Measurements from ENCODE around the gene CNBD2. TPM values are rescaled to one million over a fixed set of nuclear protein-coding genes. Genes with fewer than 3 reads are reported as not detected.

CNBD2 gene
- total and polyA plus RNA-seq, 2 donors (not counting 1 experiment from before 2014, with no cell fraction given) = 8.5 to 19.2 TPM

- CTCF ChIA-PET = interaction anchor here (0.8 to 3.7 kb wide), 17 partner anchors 12 to 810 kb away, joined by 3 to 31 read pairs (median 4); partner anchors contain the start of genes CEP250, CNBD2, PHF20 and RBM39
- ATAC-seq (ENCODE audit: low read depth) = no peak
- peak overlapping the region; percentile 84 for H2AFZ ChIP-seq (ENCODE audit: insufficient read depth, low read depth, low read length, poor library complexity, severe bottlenecking)
Measured at GRCh38 chr20:35954907-35955251, 13.5 kb upstream of the CNBD2 start.

More at GRCh38 chr20:35954907-35955251, 13.5 kb upstream of the CNBD2 start:
- H3K9me3 ChIP-seq (ENCODE audit: control extremely low read depth in 1 of 3, control insufficient read depth in 2 of 3, insufficient read depth in 1 of 3, low read length in 2 of 3) = peaks cover 0 to 1% (median 0%) of the 10 kb centered on the region in 3 donors
- 0% methylated on average over 15 of the region's 19 CpGs for WGBS (ENCODE audit: insufficient coverage)
- POLR2A ChIA-PET = interaction anchor here (1.2 to 3.2 kb wide), 5 partner anchors 12 to 499 kb away, joined by 3 to 20 read pairs (median 7); partner anchors contain the start of genes CEP250, CPNE1, RBM12 and RBM39
- intact Hi-C loops (cut with micrococcal nuclease) = loop anchor here (1.0 to 10.0 kb wide), 13 partner anchors 96 to 1840 kb away; partner anchors contain the start of genes CPNE1, DSN1, EIF2S2 and EIF6
- peak overlapping the region; percentile 77 for H3K9ac ChIP-seq (ENCODE audit: low read length)
- H3K79me2 ChIP-seq (ENCODE audit: control insufficient read depth, insufficient read depth, low read length) = peaks cover 22% of the 10 kb centered on the region
- peaks cover 22% of the 10 kb centered on the region for H3K4me1 Mint-ChIP-seq
- H3K4me1 ChIP-seq (ENCODE audit: control insufficient read depth in 2 of 2, insufficient read depth in 2 of 2, low read length in 2 of 2) = peaks cover 17 to 24% of the 10 kb centered on the region in 2 donors
- no peaks in the 10 kb centered on the region for H3K27me3 ChIP-seq (replicated peaks in 1 of 4; ENCODE audit: control extremely low read depth in 1 of 4, control insufficient read depth in 3 of 4, insufficient read depth in 4 of 4, low read length in 3 of 4)
- no peaks in the 10 kb centered on the region for H3K27me3 Mint-ChIP-seq
- peaks cover 14% of the 10 kb centered on the region for H4K20me1 ChIP-seq (ENCODE audit: control insufficient read depth, insufficient read depth, low read length, poor library complexity, severe bottlenecking)
- no peak for TF ChIP-seq EZH2 (IDR thresholded peaks at IDR 0.05; ENCODE audit: borderline replicate concordance, insufficient read depth, low read depth, low read length, poor library complexity, severe bottlenecking)
- TF ChIP-seq CTCF (IDR thresholded peaks at IDR 0.05) = no peak
- DNase-seq = no peak
- peaks cover 2% of the 10 kb centered on the region for H3K9me3 Mint-ChIP-seq (ENCODE audit: insufficient read depth)
- H3K36me3 ChIP-seq (replicated peaks in 1 of 2; ENCODE audit: control extremely low read depth in 1 of 2, control insufficient read depth in 1 of 2, extremely low read depth in 1 of 2, insufficient read depth in 2 of 2, low read length in 1 of 2) = no peaks in the 10 kb centered on the region
- H3K27ac Mint-ChIP-seq = peak overlapping the region; percentile 100
- peak overlapping the region; percentile 72 to 96 (median 91) for H3K4me3 ChIP-seq (ENCODE audit: control extremely low read depth in 1 of 5, extremely low read depth in 1 of 5, insufficient read depth in 1 of 5, low read depth in 2 of 5, low read length in 4 of 5)
- peak overlapping the region; percentile 98 to 99 for H3K27ac ChIP-seq (ENCODE audit: low read length in 2 of 2)
- H3K4me3 Mint-ChIP-seq = peak overlapping the region; percentile 100
- peak overlapping the region; percentile 83 for H3K4me2 ChIP-seq (replicated peaks; ENCODE audit: low read depth, low read length, poor library complexity, severe bottlenecking)

Measured in B cell (primary cell).